ENCODE data around the gene TTL. TPM values are rescaled to one million over a fixed set of nuclear protein-coding genes. Genes with fewer than 3 reads are reported as not detected.
A peak's percentile ranks its signal among the peaks of the same experiment; 100 is the strongest.
"Not testable (repeated sequence)": the region's sequence is repeated elsewhere in the genome, so short reads cannot be mapped to it uniquely, and the experiment has no call there.

TTL gene
- total RNA-seq, 1 donor, result 63.9 TPM

DNA sequence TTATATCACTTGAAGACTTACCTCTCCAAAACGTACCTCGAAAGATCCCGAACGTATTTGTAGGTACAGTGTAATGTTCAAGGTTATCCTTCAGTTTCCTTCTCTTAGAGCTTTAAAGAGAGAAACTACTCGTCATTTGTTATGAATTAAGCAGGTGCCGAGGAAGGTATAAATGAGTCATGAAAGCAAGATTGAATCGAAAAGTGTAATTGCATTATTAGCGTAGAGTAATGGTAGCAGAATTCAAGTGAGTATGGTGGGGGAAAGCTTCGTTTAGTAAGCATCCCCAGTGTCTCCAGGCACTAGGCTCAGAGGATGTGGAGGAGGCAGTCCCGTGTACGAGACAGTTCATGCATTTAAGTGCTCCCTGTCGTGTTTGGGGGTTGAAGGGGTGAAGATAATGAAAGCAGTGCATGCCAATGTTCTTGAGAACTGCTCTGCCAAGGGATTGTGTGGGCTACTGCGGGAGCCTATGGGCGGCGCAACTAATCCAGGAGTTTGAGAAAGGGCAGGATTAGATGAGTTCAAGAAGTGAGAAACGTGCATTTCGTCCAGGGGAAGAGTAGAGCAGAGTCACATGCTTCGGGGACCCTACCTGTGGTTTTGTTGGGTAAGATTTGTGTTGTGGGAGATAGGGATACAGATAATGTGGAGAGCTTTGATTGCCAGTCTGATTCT lies 61.2 kb downstream of the TTL start:
- DNase-seq (ENCODE audit: low read depth), result no peak
- peak overlapping the region; percentile 80 for H3K4me3 ChIP-seq (ENCODE audit: low read depth, low read length)
- no peak for TF ChIP-seq CTCF (IDR thresholded peaks at IDR 0.05; ENCODE audit: insufficient read depth, low read depth, low read length)

DNA sequence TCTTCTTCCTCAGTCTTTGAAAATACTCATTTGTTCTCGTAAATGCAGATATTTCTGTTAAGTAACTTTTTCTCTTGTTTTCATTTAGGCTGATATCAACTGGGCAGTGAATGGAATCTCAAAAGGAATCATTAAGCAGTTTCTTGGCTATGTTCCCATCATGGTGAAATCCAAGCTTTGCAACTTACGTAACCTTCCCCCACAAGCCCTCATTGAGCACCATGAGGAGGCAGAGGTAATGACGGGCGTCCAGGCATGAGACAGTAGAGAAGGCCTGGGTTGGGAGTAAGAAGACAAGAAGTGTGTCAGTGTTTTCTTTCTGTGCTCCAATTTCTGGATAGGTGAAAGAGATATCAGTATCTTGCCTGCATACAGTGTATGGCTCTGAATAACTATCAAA lies 65.4 kb downstream of the TTL start:
- peak; percentile 60 for DNase-seq (ENCODE audit: low read depth)
- no peak overlapping the region for H3K4me3 ChIP-seq (ENCODE audit: low read depth, low read length)
- no peak for TF ChIP-seq CTCF (IDR thresholded peaks at IDR 0.05; ENCODE audit: insufficient read depth, low read depth, low read length)

DNA sequence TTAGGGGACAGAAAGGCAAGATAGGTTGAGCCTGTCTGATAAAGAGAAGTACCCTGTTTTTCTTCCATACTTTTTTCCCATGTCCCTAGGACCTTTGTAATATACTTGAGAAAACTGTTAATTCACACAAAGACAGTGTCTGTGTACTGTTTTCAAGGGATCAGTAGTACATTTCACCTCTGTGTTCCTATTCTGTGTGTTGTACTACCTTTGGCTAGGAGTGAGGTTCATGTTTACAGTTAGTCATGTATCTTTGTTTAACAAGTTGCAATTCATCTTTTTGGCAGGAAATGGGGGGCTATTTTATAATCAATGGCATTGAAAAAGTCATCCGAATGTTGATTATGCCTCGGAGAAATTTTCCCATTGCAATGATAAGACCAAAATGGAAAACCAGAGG lies 67.0 kb downstream of the TTL start:
- no peak for TF ChIP-seq CTCF (IDR thresholded peaks at IDR 0.05; ENCODE audit: insufficient read depth, low read depth, low read length)
- DNase-seq (ENCODE audit: low read depth), result no peak

GRCh38 chr2:112566104-112566503 lies 84.1 kb downstream of the TTL start:
- TF ChIP-seq CTCF (IDR thresholded peaks at IDR 0.05; ENCODE audit: insufficient read depth, low read depth, low read length), result no peak
- DNase-seq (ENCODE audit: low read depth), result no peak

More for the DNA sequence above, 67.0 kb downstream of the TTL start:
- H3K4me3 ChIP-seq (ENCODE audit: low read depth, low read length), result no peak overlapping the region

DNA sequence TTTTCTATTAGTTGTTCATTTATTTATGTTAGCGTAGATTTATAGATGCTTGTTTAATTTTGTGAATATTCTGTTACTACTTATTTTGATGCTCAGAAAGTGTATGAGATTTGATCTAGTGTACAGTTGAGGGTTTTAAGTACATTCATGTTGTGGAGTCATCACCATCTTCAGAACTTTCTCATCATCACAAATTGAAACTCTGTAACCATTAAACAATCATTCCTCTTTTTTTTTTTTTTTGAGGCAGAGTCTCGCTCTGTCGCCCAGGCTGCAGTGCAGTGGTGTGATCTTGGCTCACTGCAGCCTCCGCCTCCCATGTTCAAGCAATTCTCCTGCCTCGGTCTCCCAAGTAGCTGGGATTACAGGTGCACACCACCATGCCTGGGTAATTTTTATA lies 84.6 kb downstream of the TTL start:
- not testable (repeated sequence) for DNase-seq (ENCODE audit: low read depth); H3K4me3 ChIP-seq (ENCODE audit: low read depth, low read length)

More at GRCh38 chr2:112566104-112566503, 84.1 kb downstream of the TTL start:
- no peak overlapping the region for H3K4me3 ChIP-seq (ENCODE audit: low read depth, low read length)

DNA sequence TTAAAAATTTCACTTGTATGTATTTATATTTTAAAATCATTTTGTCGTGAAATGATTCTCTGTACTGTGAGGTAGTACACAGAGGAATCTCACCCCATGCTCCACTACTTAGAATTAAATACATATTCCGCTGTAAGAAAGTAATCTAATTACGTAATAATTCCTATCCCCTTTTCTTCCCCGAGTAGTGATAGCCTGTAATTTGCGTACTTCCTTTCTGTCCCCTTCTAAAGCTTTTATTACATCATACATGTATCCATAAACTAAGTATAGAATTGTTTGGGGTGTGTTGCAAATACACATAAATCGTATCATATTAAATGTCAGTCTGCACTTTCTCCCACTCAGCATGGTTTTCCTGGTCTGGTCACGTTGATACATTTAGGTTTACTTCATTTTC lies 90.0 kb downstream of the TTL start:
- no peak for TF ChIP-seq CTCF (IDR thresholded peaks at IDR 0.05; ENCODE audit: insufficient read depth, low read depth, low read length)
- H3K4me3 ChIP-seq (ENCODE audit: low read depth, low read length), result no peak overlapping the region
- DNase-seq (ENCODE audit: low read depth), result no peak

DNA sequence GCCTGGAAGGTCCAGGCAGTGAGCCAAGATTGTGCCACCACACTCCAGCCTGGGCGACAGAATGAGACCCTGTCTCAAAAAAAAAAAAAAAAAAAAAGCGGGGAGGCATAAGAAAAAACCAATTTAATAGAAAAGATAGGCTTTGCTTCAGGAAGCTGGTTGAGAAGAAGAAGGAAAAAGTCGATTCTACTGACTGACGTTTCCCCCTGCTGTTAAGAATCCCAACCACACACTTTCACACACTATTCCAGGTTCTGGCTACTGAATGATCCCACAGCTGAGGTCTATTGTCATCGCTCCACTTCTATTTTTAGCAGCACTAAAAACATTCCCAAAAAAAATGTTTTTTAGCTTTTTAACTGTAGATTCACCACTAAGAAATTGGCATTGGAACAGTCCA lies 95.8 kb downstream of the TTL start:
- DNase-seq (ENCODE audit: low read depth), result peak; percentile 26
- peak; percentile 30 for TF ChIP-seq CTCF (IDR thresholded peaks at IDR 0.05; ENCODE audit: insufficient read depth, low read depth, low read length)
- no peak overlapping the region for H3K4me3 ChIP-seq (ENCODE audit: low read depth, low read length)
